Mesenchymal stem cell (in vitro differentiated cells and primary cell): Measurements from ENCODE around the gene NTRK2.

Source experiments
- DNase-seq: peaks from one replicate; pipeline ENCODE4 v3.0.0-alpha.2; 2013
- H2AFZ ChIP-seq: one replicate; pipeline ENCODE4 v1.6.1; 2013; ENCODE audit warnings: low read depth, mild to moderate bottlenecking, control low read depth, inconsistent platforms, low read length, moderate library complexity
- H2AK5ac ChIP-seq: 2 replicates; pipeline ENCODE4 v1.6.1; 2013; ENCODE audit warnings: low read length, moderate library complexity, mild to moderate bottlenecking, inconsistent platforms; ENCODE audit not compliant: severe bottlenecking
- H2BK120ac ChIP-seq: one replicate; pipeline ENCODE4 v1.6.1; 2013; ENCODE audit warnings: low read depth, mild to moderate bottlenecking, inconsistent platforms, low read length, moderate library complexity
- H2BK12ac ChIP-seq, 2 experiments: one replicate each; pipeline ENCODE4 v1.6.1; 2013; ENCODE audit warnings: inconsistent platforms in 2 of 2, low read length in 2 of 2, mild to moderate bottlenecking in 2 of 2, moderate library complexity in 2 of 2, control low read depth in 1 of 2
- H2BK15ac ChIP-seq: one replicate; pipeline ENCODE4 v1.6.1; 2013; ENCODE audit warnings: mild to moderate bottlenecking, low read depth, inconsistent platforms; ENCODE audit not compliant: poor library complexity, severe bottlenecking
- H2BK5ac ChIP-seq: 2 replicates; pipeline ENCODE4 v1.6.1; 2013; ENCODE audit warnings: low read depth, mild to moderate bottlenecking, low read length, control low read depth, inconsistent platforms; ENCODE audit not compliant: poor library complexity, severe bottlenecking
- H3K14ac ChIP-seq, 2 experiments: one replicate each; pipeline ENCODE4 v1.6.1; 2013; ENCODE audit warnings: inconsistent platforms in 2 of 2, low read length in 2 of 2, control low read depth in 1 of 2, mild to moderate bottlenecking in 1 of 2, moderate library complexity in 1 of 2
- H3K18ac ChIP-seq, 2 experiments: one replicate each; pipeline ENCODE4 v1.6.1; 2013; ENCODE audit warnings: inconsistent platforms in 2 of 2, low read length in 2 of 2, control low read depth in 1 of 2, low read depth in 1 of 2, mild to moderate bottlenecking in 1 of 2
- H3K23ac ChIP-seq, 2 experiments: one replicate each; pipeline ENCODE4 v1.6.1; 2013; ENCODE audit warnings: inconsistent platforms in 2 of 2, low read length in 2 of 2, mild to moderate bottlenecking in 2 of 2, moderate library complexity in 2 of 2, control low read depth in 1 of 2
- H3K27ac ChIP-seq: 2 replicates; pipeline ENCODE4 v1.5.1; 2013; ENCODE audit warnings: mild to moderate bottlenecking, moderate library complexity, low read length, control low read depth, inconsistent platforms; ENCODE audit not compliant: poor library complexity, severe bottlenecking
- H3K27me3 ChIP-seq, 2 experiments: 2 replicates each; pipeline versions ENCODE4 v1.6.1 to v1.7.0; 2013; ENCODE audit warnings: low read length in 2 of 2, mild to moderate bottlenecking in 2 of 2, moderate library complexity in 2 of 2, control low read depth in 1 of 2, inconsistent platforms in 1 of 2; ENCODE audit not compliant: control insufficient read depth in 1 of 2, insufficient read depth in 1 of 2
- H3K36me3 ChIP-seq, 2 experiments: 2 replicates each; pipeline versions ENCODE4 v1.6.1 to v1.7.0; 2013; ENCODE audit warnings: low read length in 2 of 2, control low read depth in 1 of 2, inconsistent platforms in 1 of 2, low read depth in 1 of 2, mild to moderate bottlenecking in 1 of 2; ENCODE audit not compliant: insufficient read depth in 2 of 2, control insufficient read depth in 1 of 2
- H3K4ac ChIP-seq, 2 experiments: one replicate each; pipeline ENCODE4 v1.6.1; 2013; ENCODE audit warnings: inconsistent platforms in 2 of 2, low read length in 2 of 2, mild to moderate bottlenecking in 2 of 2, moderate library complexity in 2 of 2, control low read depth in 1 of 2, low read depth in 1 of 2
- H3K4me1 ChIP-seq: 2 replicates; pipeline ENCODE4 v1.6.1; 2013; ENCODE audit warnings: low read depth, low read length, control low read depth; ENCODE audit not compliant: control insufficient read depth, insufficient read depth
- H3K4me2 ChIP-seq: 2 replicates; pipeline ENCODE4 v1.6.1; 2013; ENCODE audit warnings: low read length, mild to moderate bottlenecking, inconsistent platforms; ENCODE audit not compliant: poor library complexity, severe bottlenecking
- H3K4me3 ChIP-seq, 2 experiments: 2 replicates each; pipeline versions ENCODE4 v1.5.1 to v1.7.0; 2013; ENCODE audit warnings: low read length in 2 of 2, mild to moderate bottlenecking in 2 of 2, control low read depth in 1 of 2, low read depth in 1 of 2; ENCODE audit not compliant: insufficient read depth in 1 of 2
- H3K79me1 ChIP-seq: replicated peaks from 2 replicates; pipeline ENCODE4 v1.6.1; 2013; ENCODE audit warnings: mild to moderate bottlenecking, control low read depth, low read length, inconsistent platforms; ENCODE audit not compliant: poor library complexity, severe bottlenecking
- H3K9ac ChIP-seq: 2 replicates; pipeline ENCODE4 v1.7.0; 2013; ENCODE audit warnings: mild to moderate bottlenecking, low read length, moderate library complexity
- H3K9me3 ChIP-seq: 2 replicates; pipeline ENCODE4 v1.7.0; 2013; ENCODE audit warnings: mild to moderate bottlenecking, low read length; ENCODE audit not compliant: control insufficient read depth
- H4K8ac ChIP-seq: one replicate; pipeline ENCODE4 v1.6.1; 2013; ENCODE audit warnings: inconsistent platforms, mild to moderate bottlenecking, low read length, moderate library complexity
- H4K91ac ChIP-seq: one replicate; pipeline ENCODE4 v1.6.1; 2013; ENCODE audit warnings: mild to moderate bottlenecking, low read length, inconsistent platforms
- WGBS: methylation state at CpG from one replicate; pipeline ENCODE4 v1.1.7; 2013; ENCODE audit warnings: mixed read lengths; 5-methylcytosine and 5-hydroxymethylcytosine counted together

NTRK2 gene

DNA sequence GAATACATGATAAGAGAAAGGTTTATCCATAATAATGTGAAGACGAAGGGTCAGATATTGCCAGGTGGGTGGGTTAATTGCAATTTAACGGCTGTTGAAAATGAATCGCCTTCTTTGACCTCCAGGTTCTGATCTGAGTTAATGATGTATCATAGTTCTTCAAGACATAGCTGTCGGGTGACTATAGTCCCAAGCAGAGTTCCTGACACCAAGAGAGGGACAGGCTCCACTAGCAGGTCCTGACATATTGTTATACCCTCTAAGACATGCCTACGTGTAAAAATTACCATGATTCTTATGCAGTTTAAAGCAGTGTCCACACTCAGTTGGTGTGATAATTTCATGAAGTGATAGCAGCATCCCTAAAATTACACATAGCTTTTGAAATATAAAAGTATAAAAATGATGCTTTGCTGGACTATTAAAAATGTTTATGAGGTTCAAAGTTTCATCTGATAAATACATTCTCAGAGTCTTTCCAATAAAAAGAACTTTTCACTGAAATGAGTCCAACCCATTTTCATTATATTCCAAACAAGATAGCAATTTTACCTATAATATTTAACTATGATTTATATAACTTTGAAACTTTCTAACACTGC lies 53.0 kb downstream of the NTRK2 start:
- no peaks in the 10 kb centered on the region for H3K4me1 ChIP-seq
- H2BK5ac ChIP-seq: no peak overlapping the region
- H3K9ac ChIP-seq: no peak overlapping the region
- WGBS: 93% methylated on average over 4 of the region's 5 CpGs
- H2AFZ ChIP-seq: no peak overlapping the region
- H3K27me3 ChIP-seq: no peaks in the 10 kb centered on the region
- no peak overlapping the region for H3K18ac ChIP-seq
- no peak overlapping the region for H3K4ac ChIP-seq
- H3K9me3 ChIP-seq: no peaks in the 10 kb centered on the region
- no peak overlapping the region for H2BK12ac ChIP-seq
- no peak overlapping the region for H2BK120ac ChIP-seq
- DNase-seq: no peak
- H2AK5ac ChIP-seq: no peak overlapping the region
- H3K4me3 ChIP-seq: no peak overlapping the region
- H3K36me3 ChIP-seq: no peaks in the 10 kb centered on the region
- H3K27ac ChIP-seq: no peak overlapping the region
- H3K4me2 ChIP-seq: no peak overlapping the region
- H2BK15ac ChIP-seq: no peak overlapping the region
- no peak overlapping the region for H4K8ac ChIP-seq
- H3K14ac ChIP-seq: no peak overlapping the region
- no peak overlapping the region for H4K91ac ChIP-seq
- no peak overlapping the region for H3K23ac ChIP-seq
- H3K79me1 ChIP-seq: no peaks in the 10 kb centered on the region

DNA sequence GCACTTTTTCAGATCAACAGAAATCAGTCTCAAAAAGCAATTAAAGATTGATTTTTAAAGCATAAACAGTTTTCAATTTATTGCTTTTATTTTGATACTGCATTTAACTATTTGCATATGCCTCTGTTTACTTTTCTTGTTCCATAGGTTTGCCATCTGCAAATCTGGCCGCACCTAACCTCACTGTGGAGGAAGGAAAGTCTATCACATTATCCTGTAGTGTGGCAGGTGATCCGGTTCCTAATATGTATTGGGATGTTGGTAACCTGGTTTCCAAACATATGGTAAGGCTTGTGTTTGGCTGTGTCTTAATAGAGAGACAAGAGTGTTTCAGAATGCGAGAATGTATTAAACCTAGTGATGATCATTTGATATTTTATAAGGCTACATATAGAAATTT lies 53.9 kb downstream of the NTRK2 start:
- H3K14ac ChIP-seq: no peak overlapping the region
- H2AFZ ChIP-seq: no peak overlapping the region
- no peaks in the 10 kb centered on the region for H3K27me3 ChIP-seq
- no peak overlapping the region for H3K4me2 ChIP-seq
- no peak overlapping the region for H3K4ac ChIP-seq
- H3K18ac ChIP-seq: no peak overlapping the region
- 89% methylated on average over 2 of the region's 3 CpGs for WGBS
- no peak overlapping the region for H2AK5ac ChIP-seq
- no peak overlapping the region for H2BK12ac ChIP-seq
- H2BK120ac ChIP-seq: no peak overlapping the region
- H3K9me3 ChIP-seq: no peaks in the 10 kb centered on the region
- H4K91ac ChIP-seq: no peak overlapping the region
- no peak overlapping the region for H3K23ac ChIP-seq
- H2BK15ac ChIP-seq: no peak overlapping the region
- H3K79me1 ChIP-seq: no peaks in the 10 kb centered on the region
- no peaks in the 10 kb centered on the region for H3K36me3 ChIP-seq
- H3K4me1 ChIP-seq: no peaks in the 10 kb centered on the region
- no peak overlapping the region for H3K4me3 ChIP-seq
- H3K27ac ChIP-seq: no peak overlapping the region
- H3K9ac ChIP-seq: no peak overlapping the region
- no peak overlapping the region for H2BK5ac ChIP-seq
- no peak for DNase-seq
- no peak overlapping the region for H4K8ac ChIP-seq

DNA sequence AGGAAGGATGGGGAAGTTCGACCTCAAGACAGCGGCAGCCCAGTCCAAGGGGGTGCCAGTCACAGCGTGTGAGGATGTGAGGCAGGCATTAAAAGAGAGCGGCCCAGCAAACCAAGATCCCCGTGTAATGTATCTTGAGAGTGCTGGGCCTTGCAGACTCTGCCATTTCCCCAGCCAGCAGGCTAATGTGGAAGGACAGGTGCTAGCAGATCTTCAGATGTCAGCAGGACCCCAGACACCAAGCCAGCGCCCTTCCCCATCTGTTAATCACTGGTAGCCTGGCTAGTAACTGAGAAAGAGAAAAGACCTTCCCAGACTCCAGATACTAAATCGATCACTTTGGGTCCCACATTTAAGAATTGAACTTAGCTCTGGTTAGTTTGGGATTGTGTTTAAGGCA lies 62.2 kb downstream of the NTRK2 start:
- no peak overlapping the region for H3K9ac ChIP-seq
- H2BK5ac ChIP-seq: no peak overlapping the region
- no peak overlapping the region for H3K23ac ChIP-seq
- no peaks in the 10 kb centered on the region for H3K79me1 ChIP-seq
- no peak overlapping the region for H3K4me2 ChIP-seq
- no peak overlapping the region for H3K27ac ChIP-seq
- no peak overlapping the region for H3K4me3 ChIP-seq
- DNase-seq: no peak
- H3K18ac ChIP-seq: no peak overlapping the region
- H2BK120ac ChIP-seq: no peak overlapping the region
- H2AK5ac ChIP-seq: no peak overlapping the region
- no peak overlapping the region for H4K8ac ChIP-seq
- no peak overlapping the region for H3K4ac ChIP-seq
- H3K36me3 ChIP-seq: no peaks in the 10 kb centered on the region
- no peak overlapping the region for H2BK12ac ChIP-seq
- no peaks in the 10 kb centered on the region for H3K9me3 ChIP-seq
- H2BK15ac ChIP-seq: no peak overlapping the region
- no peaks in the 10 kb centered on the region for H3K27me3 ChIP-seq
- no peak overlapping the region for H4K91ac ChIP-seq
- H3K14ac ChIP-seq: no peak overlapping the region
- 87% methylated on average over 6 of the region's 7 CpGs for WGBS
- H2AFZ ChIP-seq: no peak overlapping the region
- H3K4me1 ChIP-seq: no peaks in the 10 kb centered on the region

DNA sequence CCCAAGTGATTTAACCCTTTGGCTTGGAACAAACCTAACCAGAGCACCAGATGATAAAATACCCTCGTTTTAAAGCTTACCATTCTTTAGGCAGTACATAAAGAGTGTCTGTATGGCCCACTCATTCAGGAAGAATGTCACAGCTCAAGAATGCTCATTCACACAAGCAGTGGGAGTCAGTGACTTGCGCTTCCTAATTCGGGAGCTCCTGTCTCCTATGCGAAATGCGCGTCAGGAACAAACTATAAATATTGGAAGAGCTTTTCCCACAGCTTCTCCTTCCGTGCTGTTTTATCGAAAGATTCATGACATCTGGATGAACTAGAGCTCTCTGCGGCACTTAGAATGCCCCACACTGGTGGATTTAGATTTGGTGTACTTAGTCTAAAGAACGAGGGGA lies 66.6 kb downstream of the NTRK2 start:
- Histone ChIP-seq H2AK5ac (no peak overlapping the region), H3K27ac (no peak overlapping the region), H2AFZ (no peak overlapping the region), H3K18ac (no peak overlapping the region), H4K91ac (no peak overlapping the region), H3K14ac (no peak overlapping the region), H2BK120ac (no peak overlapping the region), H2BK15ac (no peak overlapping the region), H3K4ac (no peak overlapping the region), H3K4me2 (no peak overlapping the region), H2BK12ac (no peak overlapping the region), H3K4me3 (no peak overlapping the region), H3K9me3 (no peaks in the 10 kb centered on the region), H3K27me3 (peaks cover 0 to 4% of the 10 kb centered on the region in 2 experiments), H4K8ac (no peak overlapping the region), H3K79me1 (no peaks in the 10 kb centered on the region), H3K36me3 (no peaks in the 10 kb centered on the region), H3K23ac (no peak overlapping the region), H3K9ac (no peak overlapping the region), H2BK5ac (no peak overlapping the region), H3K4me1 (no peaks in the 10 kb centered on the region)
- peak; percentile 4 for DNase-seq
- 52% methylated on average over 10 of the region's 10 CpGs for WGBS
